GM04503 (cell line): ENCODE data around the gene RAB3IL1.

ENCODE experiments used
- DNase-seq: peaks from one replicate; pipeline ENCODE4 v3.0.0-alpha.2; 2012; ENCODE audit warnings: low read depth

Gene RAB3IL1

GRCh38 chr11:61918938-61919704 is 1.8 kb upstream of the RAB3IL1 start:
- no peak for DNase-seq

DNA sequence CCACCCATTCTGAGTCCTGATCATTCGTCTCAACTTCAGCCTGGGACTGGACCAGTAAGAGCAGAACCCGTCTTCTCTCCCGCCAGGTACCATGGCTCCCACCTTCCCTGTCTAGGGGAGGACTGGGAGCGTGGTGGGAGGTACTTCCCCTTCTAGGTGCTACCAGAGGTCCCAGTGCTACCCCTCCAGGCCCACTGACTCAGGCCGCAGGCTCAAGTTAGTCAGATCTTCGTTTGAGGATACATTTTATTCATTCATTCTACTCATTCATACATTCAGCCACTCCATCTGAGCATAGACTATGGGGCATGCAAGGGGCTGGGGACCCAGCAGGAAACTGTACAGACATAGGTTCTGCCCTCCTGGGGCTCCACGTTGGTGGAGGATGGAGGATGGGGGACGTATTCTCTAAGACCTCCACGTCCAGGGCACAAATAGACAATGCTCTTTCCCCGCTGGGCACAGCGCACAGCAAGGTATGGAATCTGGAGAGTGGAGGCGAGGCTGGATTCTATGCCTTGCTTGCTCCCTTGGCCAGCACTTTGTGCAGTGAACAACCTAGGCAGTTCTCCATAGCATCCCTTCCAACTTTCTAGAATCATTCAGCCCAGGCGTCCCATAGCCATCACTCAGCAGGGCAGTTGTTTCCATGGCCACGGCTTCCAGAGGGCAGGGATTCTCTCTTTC is 1.0 kb upstream of the RAB3IL1 start:
- DNase-seq = no peak

DNA sequence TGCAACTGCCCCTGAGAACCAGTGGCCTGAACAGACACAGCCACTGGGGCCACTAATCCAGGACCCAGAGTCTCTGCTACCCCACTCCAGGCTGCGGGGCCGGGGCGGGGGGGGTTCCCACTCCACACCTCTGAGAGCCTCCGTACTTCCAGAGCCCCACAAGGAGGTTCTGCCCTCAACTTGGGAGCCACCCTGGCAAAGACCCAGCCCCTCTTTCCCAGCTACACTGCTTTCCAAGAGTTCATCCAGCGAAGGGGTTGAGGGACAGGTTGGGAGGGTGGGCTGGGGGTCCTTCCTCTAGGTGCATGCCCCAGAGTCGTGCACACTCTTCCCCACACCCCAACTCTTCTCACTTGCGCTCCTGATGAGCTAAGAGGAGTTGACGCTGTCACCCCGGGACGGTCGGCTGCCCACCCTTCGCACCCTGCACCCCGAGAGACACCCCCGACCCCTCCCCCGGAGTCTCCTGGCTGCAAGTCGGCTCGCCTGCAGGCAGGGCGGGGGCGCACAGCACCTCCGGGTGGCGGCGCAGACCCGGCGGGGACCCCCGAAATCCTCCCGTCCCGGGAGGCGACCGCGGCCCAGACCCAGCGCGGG is 531 bp downstream of the RAB3IL1 start:
- no peak for DNase-seq

- DNase-seq = no peak
These were observed 2.7 kb downstream of the RAB3IL1 start for GRCh38 chr11:61914471-61915171.

DNA sequence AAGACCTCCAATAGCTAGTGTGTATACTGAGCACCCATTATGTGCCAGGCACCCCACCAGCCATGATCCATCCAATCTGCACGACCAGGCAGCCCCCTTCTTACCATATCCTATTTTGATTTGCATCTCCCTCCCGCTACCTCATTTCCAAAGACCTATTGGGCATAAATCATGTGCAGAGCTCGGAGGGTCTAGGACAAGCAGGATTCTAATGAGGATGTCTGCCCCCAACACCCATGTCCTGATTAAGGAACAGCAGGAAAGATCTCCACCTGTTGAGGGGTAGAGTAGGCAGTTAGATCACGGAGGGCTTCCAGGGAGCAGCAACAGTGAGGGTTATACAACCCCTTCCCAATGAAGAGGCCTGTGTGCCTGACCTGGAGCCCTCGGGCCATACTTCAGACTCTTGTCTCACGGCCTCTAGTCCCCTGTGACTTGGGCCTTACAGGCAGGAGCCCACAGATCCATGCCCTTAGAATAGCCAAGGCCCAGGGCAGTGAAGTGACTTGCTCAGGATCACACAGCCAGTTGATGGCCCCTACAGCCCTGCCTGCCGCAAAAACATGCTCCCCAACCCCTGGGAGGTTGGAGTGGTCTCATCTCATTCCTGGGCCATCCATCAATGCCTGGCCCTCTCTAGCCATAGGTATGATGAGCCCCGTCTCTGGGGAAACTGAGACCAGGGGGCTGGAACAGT is 3.5 kb downstream of the RAB3IL1 start:
- no peak for DNase-seq

GRCh38 chr11:61912991-61913698 is 4.2 kb downstream of the RAB3IL1 start:
- no peak for DNase-seq

- no peak for DNase-seq
These were observed 4.9 kb downstream of the RAB3IL1 start for GRCh38 chr11:61912530-61912898.

- DNase-seq = no peak
These were observed 5.5 kb downstream of the RAB3IL1 start for GRCh38 chr11:61911701-61912529.

GRCh38 chr11:61911128-61911700 is 6.2 kb downstream of the RAB3IL1 start:
- DNase-seq = no peak

DNA sequence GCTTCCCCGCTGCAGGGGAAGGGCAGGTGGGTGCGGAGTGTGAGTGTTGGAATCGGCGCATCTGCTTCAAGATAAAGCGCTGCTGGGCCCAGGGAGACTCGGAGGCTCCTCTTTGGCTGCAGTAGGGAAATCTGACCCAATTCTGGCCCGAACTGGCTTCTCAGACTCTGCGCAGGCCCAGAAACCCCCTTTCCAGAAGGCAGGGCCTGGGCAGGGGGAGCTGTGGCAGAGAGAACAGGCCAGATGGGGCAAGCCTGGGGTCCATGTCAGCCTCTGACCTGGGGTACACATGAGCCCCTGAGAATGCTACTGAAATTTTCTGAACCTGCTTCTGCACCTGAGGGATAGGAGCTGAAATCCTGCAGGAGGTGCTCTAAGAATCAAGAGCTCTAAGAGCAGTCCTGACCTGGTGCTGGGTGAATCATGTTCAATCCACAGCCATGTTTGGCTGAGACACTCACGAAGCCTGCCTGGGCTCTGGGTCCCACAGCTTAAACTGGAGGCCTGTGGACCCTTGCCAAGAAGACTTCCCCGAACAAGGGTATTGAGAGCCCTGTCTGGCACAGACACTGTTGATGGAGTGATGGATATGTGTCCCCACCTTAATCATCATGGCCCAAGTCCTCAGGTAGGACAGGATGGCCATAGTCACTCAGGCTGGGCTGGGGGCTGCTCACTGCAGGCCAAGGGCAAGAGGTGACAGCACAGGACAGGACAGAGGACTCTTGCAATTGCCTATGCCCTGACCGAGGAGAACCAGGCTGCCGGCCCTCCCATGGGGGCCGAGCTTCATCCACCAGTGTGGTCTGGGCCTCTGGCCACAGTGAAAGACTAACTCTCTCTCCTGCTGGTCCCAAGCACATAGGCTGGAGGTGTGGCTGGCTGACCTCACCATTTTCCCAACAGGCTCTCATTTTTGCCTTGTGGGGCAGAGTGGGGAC is 6.9 kb downstream of the RAB3IL1 start:
- DNase-seq = no peak

GRCh38 chr11:61908730-61909316 is 8.5 kb downstream of the RAB3IL1 start:
- no peak for DNase-seq

GRCh38 chr11:61907871-61908729 is 9.3 kb downstream of the RAB3IL1 start:
- DNase-seq = no peak

- DNase-seq = no peak
These were observed 10.1 kb downstream of the RAB3IL1 start for GRCh38 chr11:61907282-61907681.

DNA sequence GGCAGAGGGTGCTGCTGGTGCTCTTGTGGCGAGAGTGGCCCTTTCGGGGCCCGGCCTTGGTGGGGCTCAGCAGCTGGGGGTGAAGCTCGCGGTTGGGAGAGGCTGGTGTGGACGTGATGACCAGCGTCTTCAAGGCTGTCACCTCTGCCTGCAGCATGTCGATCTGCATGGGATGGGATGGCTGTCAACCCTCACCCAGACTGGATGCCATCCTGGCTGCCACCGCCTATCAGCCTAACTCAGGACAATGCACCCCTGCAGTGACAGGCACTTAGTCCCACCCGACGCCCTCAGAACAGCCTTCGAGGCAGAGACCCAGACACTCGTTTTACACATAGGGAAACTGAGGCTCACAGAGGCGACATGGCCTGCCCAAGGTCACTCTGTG is 10.8 kb downstream of the RAB3IL1 start:
- no peak for DNase-seq

DNA sequence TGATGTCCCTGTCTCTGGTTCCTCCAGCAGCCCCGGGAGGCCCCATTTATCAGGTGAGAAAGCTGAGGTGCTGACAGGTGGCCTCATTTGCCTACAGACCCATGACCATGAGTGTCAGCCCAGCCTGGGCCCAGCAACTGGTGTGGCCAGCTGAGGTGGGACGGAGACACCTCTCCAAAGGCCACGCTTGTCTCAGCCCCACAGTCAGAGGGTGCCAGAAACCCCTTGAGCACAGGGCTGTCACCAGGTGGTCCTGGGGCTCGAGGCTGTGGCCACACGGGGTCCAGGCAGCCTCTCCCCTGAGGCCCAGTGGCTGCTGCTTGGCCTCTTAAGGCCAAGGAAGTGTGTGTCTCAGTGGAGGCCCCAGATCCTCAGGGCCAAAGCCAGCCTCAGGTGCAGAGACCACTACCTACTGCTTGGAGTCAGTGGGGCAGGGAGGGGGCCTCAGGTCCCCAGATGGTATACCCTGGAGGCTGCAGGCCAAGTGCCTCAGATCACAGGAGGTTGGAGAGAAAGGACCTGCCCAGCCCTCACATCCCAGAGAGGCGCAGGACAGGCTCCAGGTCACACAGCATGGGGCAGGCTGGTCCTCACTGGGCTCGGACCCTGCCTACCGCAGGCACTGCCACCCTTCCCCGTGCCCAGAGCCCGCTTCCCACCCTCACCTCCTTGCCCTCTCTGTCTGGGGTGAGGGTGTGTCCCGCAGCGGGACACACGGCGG is 11.4 kb downstream of the RAB3IL1 start:
- DNase-seq = no peak

DNA sequence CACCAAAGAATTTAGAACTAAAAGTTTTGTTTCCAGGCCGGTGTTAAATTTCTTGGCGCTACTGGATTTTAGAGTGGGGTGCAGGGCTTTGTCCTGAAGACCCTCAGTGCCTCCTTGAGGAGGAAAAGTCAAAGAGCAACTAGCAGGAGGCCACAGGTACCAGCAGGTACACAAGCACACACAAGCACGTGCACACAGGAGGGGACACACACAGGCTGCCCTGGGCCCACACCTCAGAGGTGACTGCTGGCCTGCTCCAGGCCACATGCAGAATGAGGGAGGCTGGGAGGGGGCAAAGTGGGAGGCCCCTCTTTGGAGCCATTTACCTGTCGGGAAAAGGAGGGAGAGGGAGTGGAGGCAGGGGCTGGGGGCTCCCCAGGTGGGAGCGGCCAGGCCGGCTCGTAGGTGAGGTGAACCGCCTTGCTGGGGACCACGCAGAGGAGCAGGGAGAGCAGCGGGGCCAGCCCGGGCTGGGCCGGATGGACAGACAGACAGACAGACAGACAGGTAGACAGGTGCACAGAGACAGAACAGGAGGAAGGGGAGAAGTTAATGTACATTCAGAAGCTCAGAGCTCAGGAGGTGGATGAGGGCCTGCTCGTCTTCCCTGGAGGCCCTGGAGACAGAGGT is 12.2 kb downstream of the RAB3IL1 start:
- DNase-seq = no peak
